Breast epithelium (tissue), 4 donors: ENCODE results near the gene UBL7. TPM values are rescaled to one million over a fixed set of nuclear protein-coding genes. Genes with fewer than 3 reads are reported as not detected.

Experiments
- DNase-seq, 2 donors: peaks; one replicate each; pipeline ENCODE4 v3.0.0-alpha.2; 2019; ENCODE audit warnings: low spot score in 2 of 2
- H3K27ac ChIP-seq, 2 donors: fragments of 200-600 bp; sonication (generic) in 1 of 2; one replicate each; pipeline ENCODE4 v1.5.1; 2016 to 2019; ENCODE audit warnings: mild to moderate bottlenecking in 1 of 2
- H3K27me3 ChIP-seq, 2 donors: fragments of 200-600 bp; sonication (generic) in 1 of 2; one replicate each; pipeline versions ENCODE4 v1.5.1 to v1.6.0; 2017 to 2019; ENCODE audit warnings: control low read depth in 1 of 2, mild to moderate bottlenecking in 1 of 2
- H3K36me3 ChIP-seq: fragments of 200-600 bp; one replicate; pipeline ENCODE4 v1.5.1; 2019
- H3K4me1 ChIP-seq, 2 donors: fragments of 200-600 bp; sonication (generic); one replicate each; pipeline ENCODE4 v1.5.1; 2016 to 2019; ENCODE audit warnings: control low read depth in 1 of 2
- H3K4me3 ChIP-seq, 3 donors: fragments of 200-600 bp; sonication (generic); 1 replicate in 2 of 3; 2 replicates in 1 of 3; pipeline ENCODE4 v1.5.1; 2016 to 2019; ENCODE audit warnings: mild to moderate bottlenecking in 3 of 3, moderate library complexity in 2 of 3
- H3K9me3 ChIP-seq, 2 donors: fragments of 200-600 bp; sonication (generic) in 1 of 2; one replicate each; pipeline ENCODE4 v1.5.1; 2016 to 2019; ENCODE audit warnings: control low read depth in 1 of 2
- CTCF ChIP-seq, 3 donors: fragments of 450-650 bp; IDR thresholded peaks; one replicate each; pipeline ENCODE4 v1.5.1; 2016 to 2017; ENCODE audit warnings: antibody characterized with exemption in 3 of 3, mild to moderate bottlenecking in 3 of 3, moderate library complexity in 3 of 3
- POLR2A ChIP-seq: fragments of 450-650 bp; IDR thresholded peaks from one replicate; pipeline ENCODE4 v1.6.1; 2016; ENCODE audit warnings: antibody characterized with exemption, mild to moderate bottlenecking, moderate library complexity
- POLR2AphosphoS5 ChIP-seq, 3 donors: sonication (generic); formaldehyde crosslinking; IDR thresholded peaks; one replicate each; pipeline ENCODE4 v1.6.1; 2017; ENCODE audit warnings: antibody characterized with exemption in 3 of 3
- intact Hi-C: fragments of 100-400 bp; cut with DNase I; formaldehyde crosslinking; loops from one replicate; pipeline ENCODE4 v1.15.1; 2023; ENCODE audit warnings: low total_unique reads
- total RNA-seq, 3 donors: library from RNA; depleted of rRNA; stranded (reverse); fragments of >200 nt; gene quantifications; one replicate each; pipeline ENCODE4 v1.1.0, GENCODE V29; 2016

UBL7 gene
- total RNA-seq, 3 donors from 2014 or later, result 39.0 to 48.9 (median 44.5) TPM

DNA sequence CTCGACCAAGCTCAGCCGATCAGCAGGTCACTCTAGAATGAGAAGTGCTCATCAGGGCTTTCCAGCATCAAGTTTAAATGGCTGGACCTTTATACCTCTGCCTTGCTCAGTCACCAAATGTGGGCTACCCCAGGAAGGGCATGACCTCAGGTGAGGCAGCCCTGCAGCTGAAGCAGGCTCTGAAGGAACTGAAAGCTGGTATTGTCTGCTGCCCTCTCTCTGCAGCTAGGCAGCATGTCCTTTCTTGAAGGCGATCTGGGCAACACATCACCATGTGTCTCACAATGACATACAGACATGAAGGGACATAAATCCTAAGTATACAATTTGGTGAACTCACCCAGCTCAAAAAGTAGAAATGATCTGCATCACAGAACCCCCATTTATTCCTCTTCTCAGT lies 41.3 kb upstream of the UBL7 start:
- H3K4me3 ChIP-seq, result no peak overlapping the region
- no peaks in the 10 kb centered on the region for H3K9me3 ChIP-seq
- intact Hi-C loops, result no loop called here
- no peak for TF ChIP-seq CTCF (IDR thresholded peaks at IDR 0.05)
- no peak for TF ChIP-seq POLR2AphosphoS5 (IDR thresholded peaks at IDR 0.05)
- no peak for TF ChIP-seq POLR2A
- H3K36me3 ChIP-seq, result no peaks in the 10 kb centered on the region
- no peaks in the 10 kb centered on the region for H3K27me3 ChIP-seq
- H3K4me1 ChIP-seq, result no peaks in the 10 kb centered on the region
- no peak overlapping the region for H3K27ac ChIP-seq
- no peak for DNase-seq

DNA sequence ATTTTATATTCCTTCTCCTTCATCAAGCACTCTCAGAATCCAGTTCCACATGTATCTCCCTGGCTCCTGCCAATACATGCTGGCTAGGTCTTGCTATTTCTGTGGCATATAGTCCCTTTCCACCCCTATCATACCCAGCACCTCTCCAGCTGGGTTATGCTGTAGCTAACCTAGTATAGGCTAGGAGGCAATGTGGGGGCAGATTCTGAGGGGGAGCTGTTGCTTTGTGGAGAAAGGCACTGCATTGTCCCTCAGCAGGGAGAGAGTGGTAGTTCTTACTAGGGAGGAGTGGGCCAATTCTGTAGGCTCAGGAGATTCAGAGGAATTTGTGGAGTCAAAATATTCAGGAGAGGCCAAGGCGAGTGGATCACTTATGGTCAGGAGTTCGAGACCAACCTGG lies 39.4 kb upstream of the UBL7 start:
- DNase-seq, result no peak
- intact Hi-C loops, result no loop called here

GRCh38 chr15:74499366-74499765 lies 38.4 kb upstream of the UBL7 start:
- TF ChIP-seq POLR2A, result no peak
- no peak for TF ChIP-seq CTCF (IDR thresholded peaks at IDR 0.05)
- TF ChIP-seq POLR2AphosphoS5 (IDR thresholded peaks at IDR 0.05), result no peak
- DNase-seq, result no peak
- H3K9me3 ChIP-seq, result no peaks in the 10 kb centered on the region
- H3K4me1 ChIP-seq, result no peaks in the 10 kb centered on the region
- intact Hi-C loops, result no loop called here
- H3K36me3 ChIP-seq, result no peaks in the 10 kb centered on the region
- no peak overlapping the region for H3K4me3 ChIP-seq
- H3K27ac ChIP-seq, result no peak overlapping the region
- H3K27me3 ChIP-seq, result no peaks in the 10 kb centered on the region

More for the DNA sequence above, 39.4 kb upstream of the UBL7 start:
- Histone ChIP-seq H3K27me3 (no peaks in the 10 kb centered on the region), H3K36me3 (no peaks in the 10 kb centered on the region), H3K4me1 (no peaks in the 10 kb centered on the region), H3K9me3 (no peaks in the 10 kb centered on the region), H3K27ac (no peak overlapping the region), H3K4me3 (no peak overlapping the region)
- TF ChIP-seq CTCF (IDR thresholded peaks at IDR 0.05) (no peak), POLR2A (no peak), POLR2AphosphoS5 (IDR thresholded peaks at IDR 0.05) (no peak)

- H3K36me3 ChIP-seq, result no peaks in the 10 kb centered on the region
- no peaks in the 10 kb centered on the region for H3K4me1 ChIP-seq
- peak in 1 of 2 donors; percentile 26 for DNase-seq
- intact Hi-C loops, result no loop called here
- H3K27me3 ChIP-seq, result no peaks in the 10 kb centered on the region
- H3K9me3 ChIP-seq, result no peaks in the 10 kb centered on the region
- TF ChIP-seq POLR2AphosphoS5 (IDR thresholded peaks at IDR 0.05), result no peak
- TF ChIP-seq POLR2A, result no peak
- no peak for TF ChIP-seq CTCF (IDR thresholded peaks at IDR 0.05)
- H3K27ac ChIP-seq, result no peak overlapping the region
- H3K4me3 ChIP-seq, result no peak overlapping the region
These were observed 36.6 kb upstream of the UBL7 start for GRCh38 chr15:74497584-74497983.

GRCh38 chr15:74496648-74497047 lies 35.7 kb upstream of the UBL7 start:
- Histone ChIP-seq H3K4me1 (no peaks in the 10 kb centered on the region), H3K9me3 (no peaks in the 10 kb centered on the region), H3K27ac (no peak overlapping the region), H3K4me3 (no peak overlapping the region), H3K36me3 (no peaks in the 10 kb centered on the region), H3K27me3 (no peaks in the 10 kb centered on the region)
- intact Hi-C loops, result no loop called here
- no peak for TF ChIP-seq POLR2AphosphoS5 (IDR thresholded peaks at IDR 0.05)
- no peak for TF ChIP-seq POLR2A
- TF ChIP-seq CTCF (IDR thresholded peaks at IDR 0.05), result no peak
- DNase-seq, result no peak
